Activated CD8-positive, alpha-beta memory T cell treated with anti-CD3 and anti-CD28 coated beads, Interleukin-2, amount 10 ng/mL, durations not matched to agents 7 days and 5 days (primary cell): ENCODE results near the gene FABP6. TPM values are rescaled to one million over a fixed set of nuclear protein-coding genes. Genes with fewer than 3 reads are reported as not detected.
"Not testable (repeated sequence)": the region's sequence is repeated elsewhere in the genome, so short reads cannot be mapped to it uniquely, and the experiment has no call there.

Experiments used
- ATAC-seq: fragments of 150-1000 bp; cut with Tn5 transposase; one replicate; pipeline ENCODE4 v1.10.0; 2021; ENCODE audit warnings: moderate library complexity
- CTCF ChIA-PET: fragments of 350-600 bp; sonication (Branson Sonifier 250); formaldehyde crosslinking; loops from one replicate; lab custom pipeline; 2021; ENCODE audit warnings: antibody characterized with exemption; lab: Charles Lee
- DNase-seq: peaks from one replicate; pipeline ENCODE4 v3.0.0-alpha.2; 2020
- H3K27ac Mint-ChIP-seq: one replicate; pipeline ENCODE4 v1.8.0; 2021; ENCODE audit warnings: mild to moderate bottlenecking, mixed read lengths
- H3K27me3 Mint-ChIP-seq: one replicate; pipeline ENCODE4 v1.8.0; 2021; ENCODE audit warnings: mixed read lengths
- H3K36me3 Mint-ChIP-seq: one replicate; pipeline ENCODE4 v1.8.0; 2021; ENCODE audit warnings: mild to moderate bottlenecking, mixed read lengths
- H3K4me1 Mint-ChIP-seq: one replicate; pipeline ENCODE4 v1.8.0; 2021; ENCODE audit warnings: mixed read lengths
- H3K4me3 Mint-ChIP-seq: one replicate; pipeline ENCODE4 v1.8.0; 2021; ENCODE audit warnings: mild to moderate bottlenecking, moderate library complexity, mixed read lengths
- H3K9me3 Mint-ChIP-seq: one replicate; pipeline ENCODE4 v1.8.0; 2022; ENCODE audit warnings: low read depth, mixed read lengths
- total RNA-seq, 2 experiments: library from RNA; stranded (reverse); gene quantifications; one replicate each; pipeline ENCODE4 v1.2.3, GENCODE V29; 2021

The FABP6 gene, protein sequence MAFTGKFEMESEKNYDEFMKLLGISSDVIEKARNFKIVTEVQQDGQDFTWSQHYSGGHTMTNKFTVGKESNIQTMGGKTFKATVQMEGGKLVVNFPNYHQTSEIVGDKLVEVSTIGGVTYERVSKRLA
- not detected for total RNA-seq

DNA sequence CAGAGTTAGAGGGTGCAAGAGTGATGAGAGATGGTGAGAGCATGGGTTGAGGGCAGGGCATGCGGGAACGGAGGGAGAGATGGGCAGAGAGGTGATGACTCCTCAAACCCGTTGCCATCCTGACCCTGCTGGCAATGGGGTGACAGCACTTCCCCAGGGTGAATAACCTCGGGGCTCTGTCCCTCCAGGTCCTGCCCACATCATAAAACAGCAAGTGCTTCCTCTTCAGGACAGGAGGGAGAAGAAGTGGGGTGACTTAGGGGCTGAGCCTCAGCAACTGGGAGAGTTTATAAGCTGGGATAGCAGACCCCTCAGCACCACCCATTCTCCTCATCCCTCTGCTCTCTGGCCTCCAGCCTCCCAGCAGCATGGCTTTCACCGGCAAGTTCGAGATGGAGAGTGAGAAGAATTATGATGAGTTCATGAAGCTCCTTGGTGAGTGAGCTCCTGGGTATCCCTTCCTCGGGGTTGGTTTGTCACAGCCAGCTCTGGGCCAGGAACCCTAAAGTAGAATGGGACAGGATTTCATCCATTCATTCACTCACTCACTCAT, at the start of gene FABP6:
TSS of gene FABP6 (plus strand) at position 317 of the 553 bp plus-strand sequence. CDS start at position 369, 52 bp downstream.
- Mint-ChIP-seq H3K9me3 (no peaks in the 10 kb centered on the region), H3K4me3 (no peak within 1 kb of the TSS), H3K27me3 (no peaks in the 10 kb centered on the region), H3K27ac (no peak within 1 kb of the TSS), H3K4me1 (no peaks in the 10 kb centered on the region), H3K36me3 (no peaks in the 10 kb centered on the region)
- CTCF ChIA-PET: no interaction called here
- DNase-seq (no peak), ATAC-seq (no peak)

GRCh38 chr5:160180931-160181330, 48.4 kb upstream of the FABP6 start:
- H3K4me1 Mint-ChIP-seq: no peaks in the 10 kb centered on the region
- DNase-seq: no peak
- ATAC-seq: no peak
- no peak overlapping the region for H3K27ac Mint-ChIP-seq
- CTCF ChIA-PET: no interaction called here
- H3K27me3 Mint-ChIP-seq: peaks cover 11% of the 10 kb centered on the region
- H3K36me3 Mint-ChIP-seq: no peaks in the 10 kb centered on the region
- H3K9me3 Mint-ChIP-seq: no peaks in the 10 kb centered on the region
- no peak overlapping the region for H3K4me3 Mint-ChIP-seq

DNA sequence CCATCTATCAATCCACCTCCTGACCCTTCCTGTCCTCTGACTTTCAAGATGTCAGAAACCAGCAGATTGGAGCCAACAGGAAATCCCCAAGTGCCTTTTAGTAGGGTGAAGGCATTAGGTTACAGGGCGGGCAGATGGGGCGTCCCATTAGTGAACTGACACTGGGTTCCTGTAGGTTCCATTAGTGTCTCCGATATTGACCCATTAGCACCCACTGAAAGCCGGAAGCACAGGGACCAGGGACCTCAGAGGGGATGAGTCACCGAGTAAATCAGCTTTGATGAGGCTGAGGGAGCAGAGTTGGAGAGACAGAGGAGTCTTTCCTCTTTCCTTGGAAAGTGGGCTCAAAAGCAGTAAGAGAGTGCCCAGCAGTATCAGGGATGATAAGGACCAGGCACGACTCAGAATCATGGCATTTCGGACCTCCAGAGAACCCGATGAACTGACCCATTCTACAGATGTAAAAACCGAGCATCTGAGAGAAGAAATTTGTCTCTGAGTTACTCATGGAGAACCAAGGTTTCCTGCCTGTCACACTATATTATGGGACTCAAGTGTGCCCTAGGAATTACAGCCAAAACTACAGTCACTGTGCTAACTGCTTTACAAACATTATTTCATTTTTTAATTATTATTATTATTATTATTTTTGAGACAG, 47.2 kb upstream of the FABP6 start:
- CTCF ChIA-PET: no interaction called here
- ATAC-seq: no peak
- no peak overlapping the region for H3K27ac Mint-ChIP-seq
- peaks cover 15% of the 10 kb centered on the region for H3K27me3 Mint-ChIP-seq
- no peaks in the 10 kb centered on the region for H3K9me3 Mint-ChIP-seq
- no peaks in the 10 kb centered on the region for H3K4me1 Mint-ChIP-seq
- no peak overlapping the region for H3K4me3 Mint-ChIP-seq
- H3K36me3 Mint-ChIP-seq: no peaks in the 10 kb centered on the region
- DNase-seq: no peak

GRCh38 chr5:160183075-160183474, 46.2 kb upstream of the FABP6 start:
- H3K27ac Mint-ChIP-seq: no peak overlapping the region
- H3K36me3 Mint-ChIP-seq: peaks cover 2% of the 10 kb centered on the region
- H3K27me3 Mint-ChIP-seq: peaks cover 15% of the 10 kb centered on the region
- ATAC-seq (no peak), DNase-seq (no peak)
- H3K4me3 Mint-ChIP-seq: no peak overlapping the region
- H3K9me3 Mint-ChIP-seq: no peaks in the 10 kb centered on the region
- H3K4me1 Mint-ChIP-seq: no peaks in the 10 kb centered on the region
- CTCF ChIA-PET: no interaction called here

DNA sequence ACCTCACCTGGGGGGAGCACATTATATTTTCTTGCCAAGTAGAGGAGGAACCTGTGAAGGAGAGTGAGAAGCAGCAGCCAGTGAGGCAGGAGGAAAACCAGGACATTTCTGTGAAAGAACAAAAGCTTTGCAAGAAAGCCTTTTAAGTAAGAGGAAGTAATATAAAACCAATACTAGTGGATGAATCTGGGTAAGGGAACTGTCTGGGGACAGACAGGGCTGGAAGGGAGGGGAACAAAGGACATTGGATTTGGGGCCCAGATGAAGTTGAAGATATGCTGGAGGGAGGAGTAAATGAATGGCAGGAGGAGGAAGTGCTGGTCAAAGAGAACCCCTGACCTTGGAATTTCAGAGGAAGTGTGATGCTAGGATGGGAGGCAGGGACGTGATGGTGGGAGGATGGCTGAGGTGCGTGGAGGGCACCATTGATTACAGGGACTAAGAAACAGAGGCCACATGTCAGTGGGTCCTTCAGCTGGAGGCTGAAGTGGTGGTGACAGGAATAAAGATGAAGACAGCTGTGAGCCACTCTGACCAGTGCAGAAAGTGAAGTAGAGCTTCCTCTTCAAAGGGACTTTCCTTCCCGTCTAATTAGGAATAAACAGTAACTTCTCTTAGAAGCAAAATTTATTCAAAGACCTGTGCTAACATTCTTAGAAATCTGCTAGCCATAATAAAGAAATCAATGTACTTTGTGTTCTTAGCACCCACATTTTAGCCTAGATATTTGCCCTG, 43.5 kb upstream of the FABP6 start:
- peaks cover 2% of the 10 kb centered on the region for H3K36me3 Mint-ChIP-seq
- DNase-seq (no peak), ATAC-seq (no peak)
- H3K4me1 Mint-ChIP-seq: no peaks in the 10 kb centered on the region
- no peaks in the 10 kb centered on the region for H3K9me3 Mint-ChIP-seq
- CTCF ChIA-PET: interaction anchor here (1.6 kb wide), 1 partner anchor 9 kb away, joined by 3 read pairs; no protein-coding TSS in a partner anchor
- H3K27ac Mint-ChIP-seq: no peak overlapping the region
- no peak overlapping the region for H3K4me3 Mint-ChIP-seq
- H3K27me3 Mint-ChIP-seq: peaks cover 26% of the 10 kb centered on the region

DNA sequence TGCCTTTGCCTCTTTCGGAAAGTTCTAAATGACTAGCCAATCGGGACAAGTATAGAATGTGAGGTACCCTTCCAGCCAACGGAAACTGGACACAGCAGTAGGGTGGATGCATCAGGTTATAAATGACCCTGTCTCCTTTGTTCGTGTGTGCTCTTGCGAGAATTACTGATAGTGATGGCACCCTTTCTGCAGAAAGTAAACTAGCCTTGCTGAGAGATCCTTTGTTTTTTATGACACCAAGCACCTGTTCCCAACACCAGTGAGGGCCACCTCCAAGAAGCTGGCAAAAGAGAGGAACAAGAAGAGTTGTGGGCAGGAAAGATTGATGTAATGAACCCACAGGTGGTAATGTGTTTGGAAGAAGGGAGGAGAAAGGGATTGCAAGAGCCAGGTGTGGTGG, 42.8 kb upstream of the FABP6 start:
- Mint-ChIP-seq H3K36me3 (peaks cover 2% of the 10 kb centered on the region), H3K9me3 (no peaks in the 10 kb centered on the region), H3K27me3 (peaks cover 26% of the 10 kb centered on the region), H3K4me3 (no peak overlapping the region), H3K4me1 (no peaks in the 10 kb centered on the region), H3K27ac (no peak overlapping the region)
- DNase-seq (no peak), ATAC-seq (no peak)
- CTCF ChIA-PET: interaction anchor here (0.7 to 1.6 kb wide), 3 partner anchors 10 to 173 kb away, joined by 3 read pairs; no protein-coding TSS in a partner anchor

DNA sequence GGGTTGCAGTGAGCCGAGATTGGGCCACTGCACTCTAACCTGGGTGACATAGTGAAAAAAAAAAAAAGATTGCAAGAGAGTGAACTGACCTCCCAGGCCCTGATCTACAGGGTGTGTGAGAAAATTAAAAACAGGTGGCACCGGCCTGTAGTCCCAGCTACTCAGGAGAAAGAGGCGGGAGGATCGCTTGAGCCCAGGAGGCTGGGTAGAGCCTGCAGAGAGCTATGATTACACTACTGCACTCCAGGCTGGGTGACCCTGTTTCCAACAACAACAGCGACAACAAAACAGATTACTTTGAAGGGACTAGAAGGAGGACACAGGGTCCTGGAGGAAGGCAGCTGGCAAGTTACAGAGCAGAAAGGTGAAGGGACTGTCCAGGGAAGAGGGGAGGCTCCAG, 42.2 kb upstream of the FABP6 start:
- H3K36me3 Mint-ChIP-seq: peaks cover 2% of the 10 kb centered on the region
- H3K4me3 Mint-ChIP-seq: no peak overlapping the region
- H3K9me3 Mint-ChIP-seq: no peaks in the 10 kb centered on the region
- H3K4me1 Mint-ChIP-seq: no peaks in the 10 kb centered on the region
- DNase-seq (no peak), ATAC-seq (no peak)
- peaks cover 26% of the 10 kb centered on the region for H3K27me3 Mint-ChIP-seq
- CTCF ChIA-PET: interaction anchor here (0.7 to 1.6 kb wide), 4 partner anchors 10 to 174 kb away, joined by 3 read pairs; no protein-coding TSS in a partner anchor
- no peak overlapping the region for H3K27ac Mint-ChIP-seq

- H3K27ac Mint-ChIP-seq: no peak overlapping the region
These were observed 40.9 kb upstream of the FABP6 start for GRCh38 chr5:160188141-160189015.

GRCh38 chr5:160192424-160192823, 36.9 kb upstream of the FABP6 start:
- H3K27me3 Mint-ChIP-seq: peaks cover 12% of the 10 kb centered on the region
- CTCF ChIA-PET: no interaction called here
- no peak for DNase-seq
- H3K4me1 Mint-ChIP-seq: no peaks in the 10 kb centered on the region
- H3K27ac Mint-ChIP-seq: no peak overlapping the region
- H3K9me3 Mint-ChIP-seq: no peaks in the 10 kb centered on the region
- no peak for ATAC-seq
- no peak overlapping the region for H3K4me3 Mint-ChIP-seq
- H3K36me3 Mint-ChIP-seq: no peaks in the 10 kb centered on the region

More at GRCh38 chr5:160188141-160189015, 40.9 kb upstream of the FABP6 start:
- Mint-ChIP-seq H3K4me1 (no peaks in the 10 kb centered on the region), H3K27me3 (peaks cover 22% of the 10 kb centered on the region), H3K36me3 (peaks cover 2% of the 10 kb centered on the region), H3K9me3 (no peaks in the 10 kb centered on the region), H3K4me3 (peak overlapping the region; percentile 27)
- DNase-seq: no peak
- ATAC-seq: peak; percentile 61
- CTCF ChIA-PET: interaction anchor here (0.8 to 1.4 kb wide), 2 partner anchors 10 to 157 kb away, joined by 3 to 5 read pairs; no protein-coding TSS in a partner anchor

DNA sequence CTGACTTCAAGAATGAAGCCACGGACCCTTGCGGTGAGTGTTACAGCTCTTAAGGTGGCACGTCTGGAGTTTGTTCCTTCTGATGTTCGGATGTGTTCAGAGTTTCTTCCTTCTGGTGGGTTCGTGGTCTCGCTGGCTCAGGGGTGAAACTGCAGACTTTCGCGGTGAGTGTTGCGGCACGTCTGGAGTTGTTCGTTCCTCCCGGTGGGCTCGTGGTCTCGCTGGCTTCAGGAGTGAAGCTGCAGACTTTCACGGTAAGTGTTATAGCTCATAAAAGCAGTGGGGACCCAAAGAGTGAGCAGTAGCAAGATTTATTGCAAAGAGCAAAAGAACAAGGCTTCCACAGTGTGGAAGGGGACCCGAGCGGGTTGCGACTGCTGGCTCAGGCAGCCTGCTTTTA, 36.2 kb upstream of the FABP6 start:
- DNase-seq, H3K36me3 Mint-ChIP-seq, CTCF ChIA-PET, H3K4me3 Mint-ChIP-seq, H3K4me1 Mint-ChIP-seq, H3K9me3 Mint-ChIP-seq, H3K27ac Mint-ChIP-seq, ATAC-seq: not testable (repeated sequence)
- peaks cover 12% of the 10 kb centered on the region for H3K27me3 Mint-ChIP-seq

GRCh38 chr5:160193790-160194189, 35.5 kb upstream of the FABP6 start:
- H3K4me1 Mint-ChIP-seq, H3K4me3 Mint-ChIP-seq, H3K36me3 Mint-ChIP-seq, ATAC-seq, DNase-seq, CTCF ChIA-PET, H3K27ac Mint-ChIP-seq, H3K9me3 Mint-ChIP-seq: not testable (repeated sequence)
- peaks cover 17% of the 10 kb centered on the region for H3K27me3 Mint-ChIP-seq

GRCh38 chr5:160197341-160198144, 31.8 kb upstream of the FABP6 start:
- Mint-ChIP-seq H3K27ac (no peak overlapping the region), H3K4me1 (peaks cover 3% of the 10 kb centered on the region), H3K4me3 (no peak overlapping the region), H3K36me3 (no peaks in the 10 kb centered on the region), H3K27me3 (peaks cover 9% of the 10 kb centered on the region), H3K9me3 (no peaks in the 10 kb centered on the region)
- DNase-seq (no peak), ATAC-seq (no peak)
- CTCF ChIA-PET: interaction anchor here (0.8 to 1.8 kb wide), 7 partner anchors 13 to 193 kb away, joined by 3 to 8 read pairs (median 3); no protein-coding TSS in a partner anchor
